K562 (cell line): Measurements from ENCODE around the gene KRTAP5-4.

Experiments
- CBFA2T3 ChIP-seq: fragments of 450-650 bp; IDR thresholded peaks from 2 replicates; pipeline ENCODE4 v1.6.1; 2017
- CTCF ChIP-seq, 3 experiments: IDR thresholded peaks in 2 of 3; conservative IDR thresholded peaks in 1 of 3; 2 replicates each; pipeline ENCODE4 v1.5.1; 2011 to 2012; ENCODE audit warnings: low read length in 3 of 3, mild to moderate bottlenecking in 3 of 3, control low read depth in 2 of 3, improper control_type of control experiment in 1 of 3, inconsistent platforms in 1 of 3, low read depth in 1 of 3, mixed read lengths in 1 of 3, moderate library complexity in 1 of 3; ENCODE audit not compliant: insufficient read depth in 2 of 3
- GABPA ChIP-seq: fragments of 200-800 bp; sonication (Bioruptor generic); conservative IDR thresholded peaks from 2 replicates; pipeline ENCODE4 v1.6.1; 2016; ENCODE audit warnings: low read depth, missing genetic modification characterization, missing compliant biosample characterization
- GMEB1 ChIP-seq: fragments of 250-450 bp; sonication (Bioruptor Pico); IDR thresholded peaks from 2 replicates; pipeline ENCODE4 v1.4.0; 2020; ENCODE audit warnings: mild to moderate bottlenecking
- KAT2B ChIP-seq: IDR thresholded peaks from one replicate; pipeline ENCODE4 v1.6.1; 2012; ENCODE audit warnings: low read depth, mild to moderate bottlenecking, control low read depth, inconsistent platforms, low read length, moderate library complexity
- RBBP5 ChIP-seq: fragments of 200-600 bp; sonication (generic); IDR thresholded peaks from 2 replicates; pipeline ENCODE4 v1.6.1; 2012; ENCODE audit warnings: borderline replicate concordance, mild to moderate bottlenecking, low read length, control low read depth, inconsistent platforms; ENCODE audit not compliant: insufficient read depth, poor library complexity, severe bottlenecking
- SMAD4 ChIP-seq: fragments of 250-450 bp; sonication (Bioruptor Pico); conservative IDR thresholded peaks from 2 replicates; pipeline ENCODE4 v1.8.0; 2021; ENCODE audit warnings: inconsistent platforms, mild to moderate bottlenecking, moderate library complexity
- SMARCA4 ChIP-seq: fragments of 450-650 bp; IDR thresholded peaks from 2 replicates; pipeline ENCODE4 v1.6.1; 2016
- SMARCA5 ChIP-seq: fragments of 450-650 bp; IDR thresholded peaks from 2 replicates; pipeline ENCODE4 v1.6.1; 2016
- ZFP36 ChIP-seq: fragments of 150-350 bp; IDR thresholded peaks from 2 replicates; pipeline ENCODE4 v1.6.1; 2018; ENCODE audit warnings: low read length, low read depth; ENCODE audit not compliant: partially characterized antibody
- ZZZ3 ChIP-seq: fragments of 450-650 bp; IDR thresholded peaks from 2 replicates; pipeline ENCODE4 v1.6.1; 2016; ENCODE audit warnings: antibody characterized with exemption, mild to moderate bottlenecking, moderate library complexity
- TF ChIP-seq, protein P1 (sequence below), 2 experiments: fragments of 450-650 bp; formaldehyde crosslinking in 1 of 2; IDR thresholded peaks; 2 replicates each; pipeline versions ENCODE4 v1.4.0 to v1.6.1; 2014 to 2020; ENCODE audit warnings: mild to moderate bottlenecking in 2 of 2, borderline replicate concordance in 1 of 2, low read depth in 1 of 2

- TF ChIP-seq SMARCA4 = no peak
- TF ChIP-seq CTCF (IDR thresholded peaks at IDR 0.05 in 2 of 3, conservative IDR thresholded peaks at IDR 0.05 in 1 of 3; ENCODE audit: insufficient read depth in 2 of 3, low read depth in 1 of 3, low read length in 3 of 3) = no peak
- no peak for TF ChIP-seq SMAD4 (CRISPR knock-in tag)
- TF ChIP-seq, protein P1, sequence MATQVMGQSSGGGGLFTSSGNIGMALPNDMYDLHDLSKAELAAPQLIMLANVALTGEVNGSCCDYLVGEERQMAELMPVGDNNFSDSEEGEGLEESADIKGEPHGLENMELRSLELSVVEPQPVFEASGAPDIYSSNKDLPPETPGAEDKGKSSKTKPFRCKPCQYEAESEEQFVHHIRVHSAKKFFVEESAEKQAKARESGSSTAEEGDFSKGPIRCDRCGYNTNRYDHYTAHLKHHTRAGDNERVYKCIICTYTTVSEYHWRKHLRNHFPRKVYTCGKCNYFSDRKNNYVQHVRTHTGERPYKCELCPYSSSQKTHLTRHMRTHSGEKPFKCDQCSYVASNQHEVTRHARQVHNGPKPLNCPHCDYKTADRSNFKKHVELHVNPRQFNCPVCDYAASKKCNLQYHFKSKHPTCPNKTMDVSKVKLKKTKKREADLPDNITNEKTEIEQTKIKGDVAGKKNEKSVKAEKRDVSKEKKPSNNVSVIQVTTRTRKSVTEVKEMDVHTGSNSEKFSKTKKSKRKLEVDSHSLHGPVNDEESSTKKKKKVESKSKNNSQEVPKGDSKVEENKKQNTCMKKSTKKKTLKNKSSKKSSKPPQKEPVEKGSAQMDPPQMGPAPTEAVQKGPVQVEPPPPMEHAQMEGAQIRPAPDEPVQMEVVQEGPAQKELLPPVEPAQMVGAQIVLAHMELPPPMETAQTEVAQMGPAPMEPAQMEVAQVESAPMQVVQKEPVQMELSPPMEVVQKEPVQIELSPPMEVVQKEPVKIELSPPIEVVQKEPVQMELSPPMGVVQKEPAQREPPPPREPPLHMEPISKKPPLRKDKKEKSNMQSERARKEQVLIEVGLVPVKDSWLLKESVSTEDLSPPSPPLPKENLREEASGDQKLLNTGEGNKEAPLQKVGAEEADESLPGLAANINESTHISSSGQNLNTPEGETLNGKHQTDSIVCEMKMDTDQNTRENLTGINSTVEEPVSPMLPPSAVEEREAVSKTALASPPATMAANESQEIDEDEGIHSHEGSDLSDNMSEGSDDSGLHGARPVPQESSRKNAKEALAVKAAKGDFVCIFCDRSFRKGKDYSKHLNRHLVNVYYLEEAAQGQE (IDR thresholded peaks at IDR 0.05; ENCODE audit: borderline replicate concordance) = no peak
- TF ChIP-seq, protein P1 (CRISPR knock-in tag; IDR thresholded peaks at IDR 0.05; ENCODE audit: low read depth) = no peak
- no peak for TF ChIP-seq KAT2B
- TF ChIP-seq CBFA2T3 = no peak
- TF ChIP-seq RBBP5 = no peak
- TF ChIP-seq GMEB1 = no peak
- no peak for TF ChIP-seq ZZZ3
- TF ChIP-seq SMARCA5 = no peak
- TF ChIP-seq GABPA (tag) = no peak
- TF ChIP-seq ZFP36 = no peak
Measured at GRCh38 chr11:1639666-1640065, 17.7 kb upstream of the KRTAP5-4 start.
